GM12878 (cell line): ENCODE measurements around the gene EHD1. TPM values are rescaled to one million over a fixed set of nuclear protein-coding genes. Genes with fewer than 3 reads are reported as not detected.
"Not testable (repeated sequence)": the region's sequence is repeated elsewhere in the genome, so short reads cannot be mapped to it uniquely, and the experiment has no call there.

Experiments
- ATAC-seq: fragments of 200-7000 bp; cut with Tn5 transposase; 3 replicates; pipeline ENCODE4 v1.9.1; 2020; ENCODE audit warnings: mild to moderate bottlenecking, moderate library complexity
- BruUV-seq: library from RNA; stranded (reverse); fragments of 400-500 nt; replicated peaks from 2 replicates; lab custom pipeline; 2021; lab: Mats Ljungman, UMichigan
- CTCF ChIA-PET: fragments of 300-600 bp; sonication (Branson Sonifier 250); formaldehyde crosslinking; extraction: SDS; loops from one replicate; lab custom pipeline; 2021; ENCODE audit warnings: inconsistent platforms; lab: Yijun Ruan, JAX
- POLR2A ChIA-PET: fragments of 350-600 bp; formaldehyde crosslinking; extraction: SDS; loops from one replicate; lab custom pipeline; 2021; ENCODE audit warnings: inconsistent platforms; lab: Charles Lee
- RAD21 ChIA-PET: fragments of 300-600 bp; sonication (Branson Sonifier 250); formaldehyde crosslinking; loops from one replicate; lab custom pipeline; 2023; ENCODE audit warnings: antibody characterized with exemption; ENCODE audit not compliant: unreplicated experiment; lab: Charles Lee
- SMC1A ChIA-PET: fragments of 300-600 bp; sonication (Branson Sonifier 250); formaldehyde crosslinking; loops from one replicate; lab custom pipeline; 2023; ENCODE audit not compliant: unreplicated experiment, uncharacterized antibody; lab: Charles Lee
- DNase-seq: peaks from one replicate; pipeline ENCODE4 v3.0.0-alpha.2; 2011; ENCODE audit warnings: low read depth, low spot score
- FAIRE-seq: peaks from 3 replicates; lab custom pipeline; 2011; peaks lifted over from hg19 to GRCh38; lab: Jason Lieb, UNC
- H2AFZ ChIP-seq: 2 replicates; pipeline ENCODE4 v1.6.0; 2011; ENCODE audit warnings: low read depth, low read length, control low read depth; ENCODE audit not compliant: control insufficient read depth
- H3K27ac ChIP-seq: 2 replicates; pipeline ENCODE4 v1.5.1; 2011; ENCODE audit warnings: control low read depth; ENCODE audit not compliant: control insufficient read depth, insufficient read depth
- H3K27me3 ChIP-seq, 2 experiments: replicated peaks in 1 of 2; 2 replicates each; pipeline versions ENCODE4 v1.6.0 to v1.6.1; 2011; ENCODE audit warnings: low read length in 1 of 2; ENCODE audit not compliant: control insufficient read depth in 2 of 2, insufficient read depth in 2 of 2
- H3K36me3 ChIP-seq, 2 experiments: 2 replicates each; pipeline ENCODE4 v1.5.1; 2011; ENCODE audit warnings: low read length in 1 of 2; ENCODE audit not compliant: control insufficient read depth in 2 of 2, insufficient read depth in 2 of 2
- H3K4me1 ChIP-seq: 2 replicates; pipeline ENCODE4 v1.6.1; 2011; ENCODE audit warnings: mild to moderate bottlenecking, low read length, moderate library complexity, mixed read lengths; ENCODE audit not compliant: control insufficient read depth, insufficient read depth
- H3K4me2 ChIP-seq: 2 replicates; pipeline ENCODE4 v1.6.0; 2011; ENCODE audit warnings: control low read depth; ENCODE audit not compliant: control insufficient read depth, insufficient read depth
- H3K4me3 ChIP-seq: fragments of 200-600 bp; sonication (generic); 2 replicates; pipeline ENCODE4 v1.5.1; 2016
- H3K79me2 ChIP-seq: 2 replicates; pipeline ENCODE4 v1.6.0; 2011; ENCODE audit warnings: low read length; ENCODE audit not compliant: control insufficient read depth, insufficient read depth
- H3K9ac ChIP-seq: 2 replicates; pipeline ENCODE4 v1.8.0; 2011; ENCODE audit warnings: low read length, control low read depth, mixed read lengths; ENCODE audit not compliant: control insufficient read depth, insufficient read depth
- H3K9me3 ChIP-seq: replicated peaks from 3 replicates; pipeline ENCODE4 v1.5.1; 2011; ENCODE audit warnings: mild to moderate bottlenecking, low read length; ENCODE audit not compliant: control insufficient read depth, insufficient read depth
- H4K20me1 ChIP-seq: 2 replicates; pipeline ENCODE4 v1.6.0; 2011; ENCODE audit not compliant: control insufficient read depth, insufficient read depth
- JUND ChIP-seq: IDR thresholded peaks from 2 replicates; pipeline ENCODE4 v1.6.1; 2012; ENCODE audit warnings: low read depth, mild to moderate bottlenecking, low read length, improper control_type of control experiment, moderate library complexity
- MEF2A ChIP-seq: IDR thresholded peaks from 2 replicates; pipeline ENCODE4 v1.6.1; 2011; ENCODE audit warnings: low read depth, mild to moderate bottlenecking, low read length, moderate library complexity; ENCODE audit not compliant: insufficient read depth
- NFYB ChIP-seq: IDR thresholded peaks from 2 replicates; pipeline ENCODE4 v1.6.1; 2011; ENCODE audit warnings: low read depth, mild to moderate bottlenecking, low read length, improper control_type of control experiment, moderate library complexity; ENCODE audit not compliant: insufficient read depth
- SMAD5 ChIP-seq: IDR thresholded peaks from 2 replicates; pipeline ENCODE4 v1.6.1; 2016; ENCODE audit warnings: antibody characterized with exemption, low read depth
- YY1 ChIP-seq: IDR thresholded peaks from 2 replicates; pipeline ENCODE4 v1.6.1; 2011; ENCODE audit warnings: low read depth, mild to moderate bottlenecking, low read length
- WGBS: methylation state at CpG from one replicate; pipeline ENCODE4 v1.1.6; 2016; ENCODE audit warnings: low lambda C conversion rate; ENCODE audit not compliant: insufficient replicate concordance, insufficient coverage; ENCODE audit errors: missing lambda C conversion rate; 5-methylcytosine and 5-hydroxymethylcytosine counted together
- in situ Hi-C: fragments of 300-500 bp; cut with MboI; formaldehyde crosslinking; loops from 9 replicates; pipeline ENCODE4 v1.14.3; 2018; ENCODE audit warnings: mixed read lengths
- intact Hi-C: fragments of 100-400 bp; cut with micrococcal nuclease; formaldehyde crosslinking; loops from one replicate; pipeline ENCODE4 v1.14.2; 2022; ENCODE audit not compliant: unreplicated experiment
- polyA plus RNA-seq, 11 experiments: library from polyadenylated mRNA; depleted of rRNA in 4 of 11; unstranded in 6 of 11; stranded (reverse) in 5 of 11; fragments of >200 nt; fragmentation: Nextera tagmentation in 4 of 11; fragmentation: Illumina TruSeq in 1 of 11; extraction: Ambion mirVana in 4 of 11; extraction: Trizol in 1 of 11; gene quantifications; 1 replicate in 1 of 11; 2 replicates in 10 of 11; pipeline versions ENCODE4 v1.2.1 to v1.2.3, GENCODE V29; 2011 to 2016; ENCODE audit warnings: inconsistent platforms in 2 of 11, missing spikeins in 2 of 11, low read depth in 1 of 11
- total RNA-seq, 4 experiments: library from RNA; depleted of rRNA in 3 of 4; stranded (reverse); fragments of >200 nt in 3 of 4; fragmentation: Illumina TruSeq in 1 of 4; extraction: Trizol in 1 of 4; gene quantifications; 2 replicates each; pipeline versions ENCODE4 v1.2.1 to v1.2.3, GENCODE V29; 2013 to 2021
- TF ChIP-seq, protein P1 (sequence below), 3 experiments: IDR thresholded peaks in 2 of 3; conservative IDR thresholded peaks in 1 of 3; 2 replicates each; pipeline ENCODE4 v1.5.1; 2011; ENCODE audit warnings: low read depth in 3 of 3, low read length in 3 of 3, mild to moderate bottlenecking in 3 of 3, control low read depth in 2 of 3, moderate library complexity in 2 of 3, inconsistent platforms in 1 of 3, mixed read lengths in 1 of 3; ENCODE audit not compliant: control insufficient read depth in 2 of 3, insufficient read depth in 1 of 3; ENCODE audit errors: extremely low read depth in 1 of 3

EHD1 gene
- total and polyA plus RNA-seq, 10 of the 15 experiments (the other 5 are each of a cell fraction or from before 2014, with no cell fraction given) = 1.0 to 165 (median 66.5) TPM

- TF ChIP-seq SMAD5 = no peak
- no peak for TF ChIP-seq MEF2A
- TF ChIP-seq NFYB = no peak
- no peak for TF ChIP-seq YY1
- TF ChIP-seq JUND = no peak
- TF ChIP-seq, protein P1, sequence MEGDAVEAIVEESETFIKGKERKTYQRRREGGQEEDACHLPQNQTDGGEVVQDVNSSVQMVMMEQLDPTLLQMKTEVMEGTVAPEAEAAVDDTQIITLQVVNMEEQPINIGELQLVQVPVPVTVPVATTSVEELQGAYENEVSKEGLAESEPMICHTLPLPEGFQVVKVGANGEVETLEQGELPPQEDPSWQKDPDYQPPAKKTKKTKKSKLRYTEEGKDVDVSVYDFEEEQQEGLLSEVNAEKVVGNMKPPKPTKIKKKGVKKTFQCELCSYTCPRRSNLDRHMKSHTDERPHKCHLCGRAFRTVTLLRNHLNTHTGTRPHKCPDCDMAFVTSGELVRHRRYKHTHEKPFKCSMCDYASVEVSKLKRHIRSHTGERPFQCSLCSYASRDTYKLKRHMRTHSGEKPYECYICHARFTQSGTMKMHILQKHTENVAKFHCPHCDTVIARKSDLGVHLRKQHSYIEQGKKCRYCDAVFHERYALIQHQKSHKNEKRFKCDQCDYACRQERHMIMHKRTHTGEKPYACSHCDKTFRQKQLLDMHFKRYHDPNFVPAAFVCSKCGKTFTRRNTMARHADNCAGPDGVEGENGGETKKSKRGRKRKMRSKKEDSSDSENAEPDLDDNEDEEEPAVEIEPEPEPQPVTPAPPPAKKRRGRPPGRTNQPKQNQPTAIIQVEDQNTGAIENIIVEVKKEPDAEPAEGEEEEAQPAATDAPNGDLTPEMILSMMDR (IDR thresholded peaks at IDR 0.05 in 2 of 3, conservative IDR thresholded peaks at IDR 0.05 in 1 of 3; ENCODE audit: control insufficient read depth in 2 of 3, extremely low read depth in 1 of 3, insufficient read depth in 1 of 3, low read depth in 3 of 3, low read length in 3 of 3) = no peak
- TF ChIP-seq, all 136 proteins: peak for 0
Measured at GRCh38 chr11:64817476-64817875, 60.9 kb downstream of the EHD1 start (continued).

DNA sequence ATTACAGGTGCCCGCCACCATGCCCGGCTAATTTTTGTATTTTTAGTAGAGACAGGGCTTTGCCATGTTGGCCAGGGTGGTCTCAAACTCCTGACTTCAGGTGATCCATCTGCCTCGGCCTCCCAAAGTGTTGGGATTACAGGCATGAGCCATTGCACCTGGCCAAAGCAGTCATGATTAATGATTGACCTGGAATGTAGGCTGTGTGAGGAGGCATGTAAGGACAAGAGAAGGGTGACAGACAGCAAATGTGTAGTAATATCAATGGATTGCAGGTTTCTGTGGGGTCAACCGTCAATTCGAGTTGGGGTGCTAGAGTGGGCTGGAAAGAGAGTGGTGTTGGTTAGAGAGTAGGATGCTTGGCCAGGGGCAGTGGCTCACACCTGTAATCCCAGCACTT, 63.0 kb downstream of the EHD1 start:
- 60% methylated on average over 5 of the region's 5 CpGs for WGBS
- H3K9ac ChIP-seq, H4K20me1 ChIP-seq, ATAC-seq, FAIRE-seq, H3K9me3 ChIP-seq, in situ Hi-C loops, BruUV-seq, H3K27ac ChIP-seq, H3K4me3 ChIP-seq, DNase-seq, H3K79me2 ChIP-seq, H3K36me3 ChIP-seq, H3K4me2 ChIP-seq, H3K27me3 ChIP-seq, H2AFZ ChIP-seq: not testable (repeated sequence)
- H3K4me1 ChIP-seq = peaks cover 18% of the 10 kb centered on the region
- RAD21 ChIA-PET = interaction anchor here (1.2 kb wide), 1 partner anchor 33 kb away, joined by 3 read pairs; no protein-coding TSS in a partner anchor
- POLR2A ChIA-PET = interaction anchor here (0.6 to 2.0 kb wide), 3 partner anchors 9 to 388 kb away, joined by 3 to 7 read pairs (median 3); partner anchors contain the start of gene SF1
- CTCF ChIA-PET = interaction anchor here (1.2 to 4.4 kb wide), 4 partner anchors 28 to 197 kb away, joined by 3 to 19 read pairs (median 4); no protein-coding TSS in a partner anchor
- intact Hi-C loops = loop anchor here (2.0 kb wide), 1 partner anchor 73 kb away; no protein-coding TSS in a partner anchor
- SMC1A ChIA-PET = interaction anchor here (0.6 to 0.9 kb wide), 2 partner anchors 17 to 69 kb away, joined by 3 to 4 read pairs; no protein-coding TSS in a partner anchor
